Measurements from ENCODE around the gene SLC28A1. TPM values are rescaled to one million over a fixed set of nuclear protein-coding genes. Genes with fewer than 3 reads are reported as not detected.

Gene SLC28A1
- total and polyA plus RNA-seq, 7 donors: 0.13 to 1.9 (median 0.34) TPM

GRCh38 chr15:84868037-84868880 is 16.2 kb upstream of the SLC28A1 start:
- WGBS, 3 donors: 71 to 81% (median 73%) methylated on average over 12 of the region's 12 CpGs
- intact Hi-C loops (cut with DNase I): no loop called here
- TF ChIP-seq, protein P1, sequence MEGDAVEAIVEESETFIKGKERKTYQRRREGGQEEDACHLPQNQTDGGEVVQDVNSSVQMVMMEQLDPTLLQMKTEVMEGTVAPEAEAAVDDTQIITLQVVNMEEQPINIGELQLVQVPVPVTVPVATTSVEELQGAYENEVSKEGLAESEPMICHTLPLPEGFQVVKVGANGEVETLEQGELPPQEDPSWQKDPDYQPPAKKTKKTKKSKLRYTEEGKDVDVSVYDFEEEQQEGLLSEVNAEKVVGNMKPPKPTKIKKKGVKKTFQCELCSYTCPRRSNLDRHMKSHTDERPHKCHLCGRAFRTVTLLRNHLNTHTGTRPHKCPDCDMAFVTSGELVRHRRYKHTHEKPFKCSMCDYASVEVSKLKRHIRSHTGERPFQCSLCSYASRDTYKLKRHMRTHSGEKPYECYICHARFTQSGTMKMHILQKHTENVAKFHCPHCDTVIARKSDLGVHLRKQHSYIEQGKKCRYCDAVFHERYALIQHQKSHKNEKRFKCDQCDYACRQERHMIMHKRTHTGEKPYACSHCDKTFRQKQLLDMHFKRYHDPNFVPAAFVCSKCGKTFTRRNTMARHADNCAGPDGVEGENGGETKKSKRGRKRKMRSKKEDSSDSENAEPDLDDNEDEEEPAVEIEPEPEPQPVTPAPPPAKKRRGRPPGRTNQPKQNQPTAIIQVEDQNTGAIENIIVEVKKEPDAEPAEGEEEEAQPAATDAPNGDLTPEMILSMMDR (IDR thresholded peaks at IDR 0.05): no peak
- no peaks in the 10 kb centered on the region for H3K27me3 ChIP-seq (ENCODE audit: insufficient read depth in 3 of 3, low read length in 2 of 3)
- H3K4me1 ChIP-seq: peaks cover 19% of the 10 kb centered on the region
- ATAC-seq: no peak
- no peaks in the 10 kb centered on the region for H3K9me3 ChIP-seq
- no peak for DNase-seq
- peaks cover 0 to 78% of the 10 kb centered on the region in 2 donors for H3K36me3 ChIP-seq (ENCODE audit: insufficient read depth in 1 of 2, low read depth in 1 of 2)
- H3K4me3 ChIP-seq: no peak overlapping the region
- no peak overlapping the region for H3K27ac ChIP-seq

GRCh38 chr15:84869510-84869909 is 15.0 kb upstream of the SLC28A1 start:
- peaks cover 0 to 65% of the 10 kb centered on the region in 2 donors for H3K36me3 ChIP-seq (ENCODE audit: insufficient read depth in 1 of 2, low read depth in 1 of 2)
- H3K27ac ChIP-seq: no peak overlapping the region
- no peak overlapping the region for H3K4me3 ChIP-seq
- no peak for ATAC-seq
- TF ChIP-seq, protein P1 (IDR thresholded peaks at IDR 0.05): no peak
- DNase-seq: no peak
- intact Hi-C loops (cut with DNase I): no loop called here
- H3K27me3 ChIP-seq (ENCODE audit: insufficient read depth in 3 of 3, low read length in 2 of 3): no peaks in the 10 kb centered on the region
- peaks cover 14% of the 10 kb centered on the region for H3K4me1 ChIP-seq
- no peaks in the 10 kb centered on the region for H3K9me3 ChIP-seq
- WGBS, 3 donors: 93 to 100% (median 100%) methylated on average over 3 of the region's 3 CpGs

DNA sequence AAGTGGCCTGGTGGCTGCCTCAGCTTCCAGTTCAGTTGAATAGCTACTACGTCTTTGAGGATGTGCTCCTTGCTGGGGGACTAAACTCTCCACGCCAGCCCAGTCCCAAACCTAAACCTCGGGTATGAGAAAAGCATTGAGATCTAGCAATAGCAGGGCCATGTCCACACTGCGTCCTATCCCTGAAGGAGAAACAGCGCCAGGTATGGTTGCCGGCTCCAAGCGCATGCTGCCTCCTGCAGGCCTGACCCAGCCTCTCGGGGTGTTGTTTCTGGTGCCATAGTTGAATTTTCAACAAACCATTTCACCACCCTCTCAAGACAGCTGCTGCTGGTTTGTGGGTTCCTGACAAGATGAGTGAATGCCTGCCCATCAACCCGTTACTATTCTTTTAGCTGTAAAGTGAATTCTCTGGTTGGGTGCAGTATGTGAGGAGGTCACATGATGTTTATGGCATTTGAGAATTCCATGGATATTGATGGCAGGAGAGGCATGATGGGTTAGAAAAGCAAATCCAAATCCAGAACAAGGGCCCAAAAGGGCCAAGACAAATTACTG is 13.0 kb upstream of the SLC28A1 start:
- Histone ChIP-seq H3K4me3 (no peak overlapping the region), H3K27me3 (ENCODE audit: insufficient read depth in 3 of 3, low read length in 2 of 3) (no peaks in the 10 kb centered on the region), H3K36me3 (ENCODE audit: insufficient read depth in 1 of 2, low read depth in 1 of 2) (peaks cover 0 to 45% of the 10 kb centered on the region in 2 donors), H3K27ac (peak overlapping the region; percentile 63), H3K9me3 (no peaks in the 10 kb centered on the region), H3K4me1 (peaks cover 19% of the 10 kb centered on the region)
- 70 to 85% (median 73%) methylated on average over 9 of the region's 9 CpGs for WGBS, 3 donors
- peak; percentile 15 to 36 (median 29) for ATAC-seq
- TF ChIP-seq, protein P1 (IDR thresholded peaks at IDR 0.05): no peak
- intact Hi-C loops (cut with DNase I): no loop called here
- no peak for DNase-seq

- H3K4me3 ChIP-seq: no peak overlapping the region
- H3K27ac ChIP-seq: peak overlapping the region; percentile 63
- H3K4me1 ChIP-seq: peaks cover 19% of the 10 kb centered on the region
- ATAC-seq (peak; percentile 46 to 73 (median 55)), DNase-seq (peak in 1 of 2 donors; percentile 74)
- TF ChIP-seq, protein P1 (IDR thresholded peaks at IDR 0.05): no peak
- 33 to 45% (median 34%) methylated on average over 17 of the region's 17 CpGs for WGBS, 3 donors
- intact Hi-C loops (cut with DNase I): no loop called here
- no peaks in the 10 kb centered on the region for H3K27me3 ChIP-seq (ENCODE audit: insufficient read depth in 3 of 3, low read length in 2 of 3)
- no peaks in the 10 kb centered on the region for H3K9me3 ChIP-seq
- peaks cover 0 to 38% of the 10 kb centered on the region in 2 donors for H3K36me3 ChIP-seq (ENCODE audit: insufficient read depth in 1 of 2, low read depth in 1 of 2)
Observed at GRCh38 chr15:84872009-84872910, 12.2 kb upstream of the SLC28A1 start.

All from psoas muscle (tissue), 8 donors.